Body of pancreas (tissue), 4 donors: ENCODE results near the gene ASXL1. TPM values are rescaled to one million over a fixed set of nuclear protein-coding genes. Genes with fewer than 3 reads are reported as not detected.
"Not testable (repeated sequence)": the region's sequence is repeated elsewhere in the genome, so short reads cannot be mapped to it uniquely, and the experiment has no call there.

Experiments
- ATAC-seq: fragments of 150-250 bp; one replicate; pipeline ENCODE4 v1.9.1; 2016
- DNase-seq, 4 donors: peaks; one replicate each; pipeline ENCODE4 v3.0.0-alpha.2; 2019
- H3K27ac ChIP-seq, 4 donors: fragments of 200-600 bp; sonication (generic); 1 replicate in 3 of 4; 2 replicates in 1 of 4; pipeline versions ENCODE4 v1.5.1 to v1.6.1; 2016 to 2019; ENCODE audit warnings: mild to moderate bottlenecking in 1 of 4, mixed read lengths in 1 of 4, moderate library complexity in 1 of 4
- H3K27me3 ChIP-seq, 2 donors: fragments of 200-600 bp; sonication (generic); one replicate each; pipeline ENCODE4 v1.6.0; 2016; ENCODE audit warnings: mild to moderate bottlenecking in 1 of 2
- H3K36me3 ChIP-seq, 2 donors: fragments of 200-600 bp; sonication (generic); replicated peaks in 1 of 2; 2 replicates each; pipeline ENCODE4 v1.5.1; 2016; ENCODE audit warnings: low read depth in 2 of 2; ENCODE audit not compliant: insufficient read depth in 1 of 2
- H3K4me1 ChIP-seq: fragments of 200-600 bp; sonication (generic); one replicate; pipeline ENCODE4 v1.6.0; 2016
- H3K4me3 ChIP-seq, 2 donors: fragments of 200-600 bp; sonication (generic); 1 replicate in 1 of 2; 2 replicates in 1 of 2; pipeline ENCODE4 v1.5.1; 2016 to 2019
- H3K9me3 ChIP-seq, 3 donors: fragments of 200-600 bp; sonication (generic); 1 replicate in 2 of 3; 2 replicates in 1 of 3; pipeline ENCODE4 v1.5.1; 2016
- CTCF ChIP-seq, 7 experiments: fragments of 450-650 bp in 4 of 7; fragments of 200-600 bp in 3 of 7; sonication (generic) in 3 of 7; IDR thresholded peaks; one replicate each; pipeline ENCODE4 v1.5.1; 2016 to 2019; ENCODE audit warnings: antibody characterized with exemption in 7 of 7
- POLR2A ChIP-seq, 3 donors: fragments of 450-650 bp; IDR thresholded peaks; one replicate each; pipeline ENCODE4 v1.6.1; 2016; ENCODE audit warnings: antibody characterized with exemption in 3 of 3, mild to moderate bottlenecking in 2 of 3
- WGBS, 2 donors: methylation state at CpG; one replicate each; pipeline ENCODE4 v1.1.5; 2017; 5-methylcytosine and 5-hydroxymethylcytosine counted together
- intact Hi-C: fragments of 100-400 bp; cut with DNase I; formaldehyde crosslinking; loops from one replicate; pipeline ENCODE4 v1.15.1; 2023
- total RNA-seq, 2 donors: library from RNA; depleted of rRNA; stranded (reverse); fragments of >200 nt; gene quantifications; one replicate each; pipeline ENCODE4 v1.1.0, GENCODE V29; 2016

Gene ASXL1
- total RNA-seq, 2 donors from 2014 or later = 57.9 to 102 TPM

DNA sequence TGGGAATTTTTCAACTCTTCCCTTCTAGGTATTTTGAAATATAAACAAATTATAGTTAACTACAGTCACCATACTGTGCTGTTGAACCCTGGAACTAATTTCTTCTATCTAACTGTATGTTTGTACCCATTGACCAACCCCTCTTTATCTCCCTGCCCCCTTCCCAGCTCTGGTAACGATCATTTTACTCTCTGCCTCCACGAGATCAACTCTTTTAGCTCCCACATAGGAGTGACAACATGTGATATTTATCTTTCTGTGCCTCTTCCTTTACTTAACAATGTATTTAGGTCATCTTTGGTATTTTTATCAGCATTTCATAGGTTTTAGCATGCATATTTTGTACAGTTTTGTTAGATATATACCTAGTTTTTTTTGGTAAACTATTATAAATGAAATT is 45.9 kb downstream of the ASXL1 start:
- Histone ChIP-seq H3K9me3 (no peaks in the 10 kb centered on the region), H3K4me3 (no peak overlapping the region), H3K27ac (no peak overlapping the region), H3K4me1 (no peaks in the 10 kb centered on the region), H3K27me3 (no peaks in the 10 kb centered on the region), H3K36me3 (no peaks in the 10 kb centered on the region)
- no peak for TF ChIP-seq POLR2A (IDR thresholded peaks at IDR 0.05)
- no peak for TF ChIP-seq CTCF (IDR thresholded peaks at IDR 0.05)
- WGBS, 2 donors = 71 to 79% methylated on average over 2 of the region's 2 CpGs
- ATAC-seq (no peak), DNase-seq (no peak)
- intact Hi-C loops = no loop called here

DNA sequence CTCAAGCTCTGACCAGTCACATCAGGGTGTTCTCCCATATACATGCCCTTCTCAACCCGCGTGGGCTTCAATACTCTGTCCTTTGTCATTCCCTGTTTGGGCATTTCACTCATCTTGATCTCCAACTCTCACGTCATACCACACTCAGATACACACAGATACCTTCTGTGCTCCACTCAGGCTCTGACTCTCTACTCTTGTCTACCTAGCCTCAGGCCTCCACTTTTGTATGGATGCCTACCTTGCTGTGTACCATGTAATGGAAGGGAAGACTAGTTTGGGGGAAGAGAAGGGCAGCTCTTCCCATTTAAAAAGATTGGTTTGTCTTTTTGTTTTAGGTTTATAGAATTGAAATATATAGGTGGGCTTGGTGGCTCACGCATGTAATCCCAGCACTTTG is 48.6 kb downstream of the ASXL1 start:
- WGBS, 2 donors = 96 to 100% methylated on average over 4 of the region's 4 CpGs

GRCh38 chr20:32407131-32407750 is 49.1 kb downstream of the ASXL1 start:
- H3K27me3 ChIP-seq, H3K36me3 ChIP-seq, H3K9me3 ChIP-seq, ATAC-seq, H3K4me1 ChIP-seq, H3K27ac ChIP-seq, DNase-seq, H3K4me3 ChIP-seq, intact Hi-C loops: not testable (repeated sequence)
- WGBS, 2 donors = 87 to 88% methylated on average over 9 of the region's 9 CpGs

More for the DNA sequence above, 48.6 kb downstream of the ASXL1 start:
- Histone ChIP-seq H3K4me3 (no peak overlapping the region), H3K4me1 (no peaks in the 10 kb centered on the region), H3K9me3 (no peaks in the 10 kb centered on the region), H3K36me3 (no peaks in the 10 kb centered on the region), H3K27ac (no peak overlapping the region), H3K27me3 (no peaks in the 10 kb centered on the region)
- DNase-seq (no peak), ATAC-seq (no peak)
- TF ChIP-seq POLR2A (IDR thresholded peaks at IDR 0.05) (no peak), CTCF (IDR thresholded peaks at IDR 0.05) (no peak)
- intact Hi-C loops = no loop called here

DNA sequence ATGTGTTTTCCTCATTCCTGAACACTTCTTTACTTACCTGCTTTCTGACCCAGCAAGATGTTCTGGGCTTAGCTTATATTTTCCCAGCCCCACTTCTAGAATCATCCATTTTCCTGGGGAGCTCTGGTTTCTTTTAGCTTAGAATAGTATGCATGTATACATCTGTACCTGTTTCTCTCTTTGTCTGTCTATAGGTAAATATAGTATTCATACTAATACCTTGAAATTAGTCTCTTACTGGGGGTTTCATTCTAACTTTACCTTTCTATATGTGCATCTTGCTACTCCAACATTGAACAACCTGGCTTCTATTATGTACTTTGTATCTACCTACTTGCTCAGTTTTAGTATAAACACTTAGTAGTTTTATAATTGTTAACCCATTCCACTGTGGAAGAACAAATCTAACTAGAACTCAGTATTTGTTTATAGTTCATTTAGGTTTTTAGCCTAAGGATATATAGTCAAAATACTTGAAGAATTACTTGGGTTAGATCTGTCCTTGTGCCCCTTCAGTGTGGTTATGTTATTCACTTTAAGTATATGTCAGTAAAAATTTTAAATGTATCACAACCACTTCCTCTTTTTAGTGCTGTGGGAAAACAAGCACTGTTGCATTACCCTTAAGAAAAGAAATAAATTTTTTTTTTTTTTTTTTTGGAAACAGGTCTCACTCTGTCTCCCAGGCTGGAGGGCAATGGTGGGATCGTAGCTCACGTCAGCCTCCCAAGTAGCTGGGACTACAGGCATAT is 54.0 kb downstream of the ASXL1 start:
- H3K36me3 ChIP-seq = no peaks in the 10 kb centered on the region
- ATAC-seq = no peak
- no peak overlapping the region for H3K27ac ChIP-seq
- 85 to 100% methylated on average over 2 of the region's 2 CpGs for WGBS, 2 donors
- H3K4me3 ChIP-seq = no peak overlapping the region
- H3K9me3 ChIP-seq = no peaks in the 10 kb centered on the region
- intact Hi-C loops = no loop called here
- H3K27me3 ChIP-seq = no peaks in the 10 kb centered on the region
- TF ChIP-seq POLR2A (IDR thresholded peaks at IDR 0.05) (no peak), CTCF (IDR thresholded peaks at IDR 0.05) (no peak)
- peaks cover 14% of the 10 kb centered on the region for H3K4me1 ChIP-seq
- no peak for DNase-seq

DNA sequence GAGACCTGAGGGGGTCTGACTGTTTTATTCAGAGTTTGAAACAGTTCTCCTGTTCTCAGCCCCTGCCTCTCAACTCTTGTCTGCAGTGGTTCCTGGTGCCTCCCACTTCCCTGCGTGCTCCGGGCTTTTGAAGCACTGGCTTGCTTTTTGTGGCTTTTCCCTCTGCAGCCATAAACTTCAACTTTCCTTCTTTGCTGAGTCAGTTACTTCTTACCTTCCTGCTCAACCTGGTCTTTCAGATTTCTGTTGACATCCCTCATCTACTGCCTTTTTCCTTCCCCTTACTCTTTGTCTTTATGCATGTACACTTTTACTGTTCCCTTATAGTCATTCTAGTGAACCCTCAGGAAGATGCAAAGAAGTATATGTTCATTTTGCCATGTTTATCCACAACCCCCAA is 57.4 kb downstream of the ASXL1 start:
- WGBS, 2 donors = 61 to 80% methylated on average over 2 of the region's 2 CpGs
- Histone ChIP-seq H3K27ac (no peak overlapping the region), H3K4me3 (no peak overlapping the region), H3K9me3 (no peaks in the 10 kb centered on the region), H3K36me3 (no peaks in the 10 kb centered on the region), H3K4me1 (peaks cover 14% of the 10 kb centered on the region), H3K27me3 (no peaks in the 10 kb centered on the region)
- TF ChIP-seq CTCF (IDR thresholded peaks at IDR 0.05) (no peak), POLR2A (IDR thresholded peaks at IDR 0.05) (no peak)
- intact Hi-C loops = no loop called here
- no peak for DNase-seq
- no peak for ATAC-seq
